ENCODE data around the gene CTNS. TPM values are rescaled to one million over a fixed set of nuclear protein-coding genes. Genes with fewer than 3 reads are reported as not detected.

Gene CTNS
- polyA plus RNA-seq, 1 donor, result 10.4 TPM

- DNase-seq, result no peak
These were observed 9.5 kb upstream of the CTNS start for GRCh38 chr17:3626831-3627768.

DNA sequence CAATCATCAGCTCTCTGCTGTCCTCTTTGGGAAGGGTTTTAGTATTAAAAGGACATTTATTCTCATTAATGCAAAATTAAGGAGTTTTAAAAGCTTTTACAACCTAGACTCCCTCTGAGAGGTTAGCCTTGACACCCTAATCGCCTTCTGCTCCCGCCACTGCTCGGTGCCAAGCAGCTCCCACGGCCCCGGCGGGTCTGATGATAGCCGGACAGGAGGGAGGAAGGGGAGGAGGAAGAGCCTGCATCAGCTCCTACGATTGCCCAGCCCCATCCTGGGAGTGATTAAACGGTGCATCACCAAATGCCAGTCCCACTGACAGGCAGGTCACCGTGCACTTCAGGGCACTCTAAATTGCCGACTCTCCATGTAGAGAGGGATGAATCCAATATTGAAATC, 8.8 kb upstream of the CTNS start:
- DNase-seq, result no peak

DNA sequence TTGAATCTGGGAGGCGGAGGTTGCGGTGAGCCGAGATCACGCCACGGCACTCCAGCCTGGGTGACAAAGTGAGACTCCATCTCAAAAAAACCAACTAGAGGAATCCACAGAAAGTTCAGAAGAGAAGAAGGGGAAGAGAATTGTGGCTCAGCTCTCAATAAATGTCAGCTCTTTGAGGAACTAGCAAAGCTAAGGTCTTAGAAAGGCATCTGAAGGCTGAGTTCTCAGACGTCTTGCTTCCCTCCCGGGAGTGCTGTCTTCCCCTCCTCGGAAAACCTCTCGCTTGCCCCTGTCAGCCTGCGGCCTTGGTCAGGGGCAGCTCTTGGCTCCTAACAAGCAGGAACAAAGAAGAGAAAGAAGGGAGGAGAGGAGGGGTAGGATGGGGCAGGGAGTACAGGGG, 5.8 kb upstream of the CTNS start:
- DNase-seq, result no peak

GRCh38 chr17:3632287-3632686, 4.3 kb upstream of the CTNS start:
- DNase-seq, result no peak

GRCh38 chr17:3635474-3636153, 946 bp upstream of the CTNS start:
- DNase-seq, result no peak

- no peak for DNase-seq
These were observed 381 bp downstream of the CTNS start for GRCh38 chr17:3636908-3637373.

DNA sequence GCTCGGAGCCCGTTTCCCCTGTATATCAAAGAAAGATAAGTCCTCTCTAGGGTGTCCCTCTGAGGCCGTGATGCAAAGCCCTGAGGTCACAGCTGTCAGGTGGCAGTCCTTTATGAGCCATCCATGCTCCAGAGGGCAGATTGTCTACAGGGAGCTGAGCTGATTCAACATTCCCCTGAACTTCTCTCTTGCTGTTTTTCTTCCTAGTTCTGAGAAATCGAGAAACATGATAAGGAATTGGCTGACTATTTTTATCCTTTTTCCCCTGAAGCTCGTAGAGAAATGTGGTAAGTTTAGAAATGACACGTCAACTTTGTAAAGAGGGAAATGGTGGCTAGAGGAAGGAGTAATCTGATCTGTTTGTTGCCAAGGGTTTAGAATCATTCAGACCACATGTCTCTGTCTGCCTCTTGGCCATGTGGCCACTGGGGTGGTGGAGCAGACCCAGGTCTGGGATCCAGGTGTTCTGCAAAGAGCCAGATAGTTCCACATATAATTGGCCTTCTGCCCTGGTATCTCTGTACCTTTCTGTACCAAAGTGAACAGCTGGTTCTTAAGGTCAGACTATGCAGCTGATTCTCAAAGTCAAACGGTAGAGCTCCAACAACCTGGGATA, 3.5 kb downstream of the CTNS start:
- DNase-seq, result no peak

GRCh38 chr17:3641014-3641413, 4.5 kb downstream of the CTNS start:
- no peak for DNase-seq

- no peak for DNase-seq
These were observed 5.3 kb downstream of the CTNS start for GRCh38 chr17:3641717-3642486.

DNA sequence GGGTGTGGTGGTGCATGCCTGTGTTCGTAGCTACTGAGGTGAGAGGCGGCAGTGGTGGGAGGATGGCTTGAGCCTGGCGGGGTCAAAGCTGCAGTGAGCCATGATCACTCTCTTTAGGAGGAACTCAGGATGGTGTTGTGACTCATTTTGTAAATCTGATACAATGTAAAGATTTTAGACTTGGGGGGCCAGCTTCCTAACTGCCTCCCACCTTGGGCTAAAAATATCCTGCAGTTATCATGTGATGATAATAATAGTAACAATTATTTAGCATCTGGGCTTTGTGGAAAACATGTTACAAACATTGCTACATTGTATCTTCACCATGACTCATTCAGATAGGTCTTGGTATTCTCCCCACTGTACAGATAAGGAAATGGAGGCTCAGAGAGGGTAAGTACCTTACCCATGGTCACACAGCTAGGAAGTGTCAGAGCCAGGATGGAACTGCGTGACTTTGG, 7.4 kb downstream of the CTNS start:
- DNase-seq, result no peak

DNA sequence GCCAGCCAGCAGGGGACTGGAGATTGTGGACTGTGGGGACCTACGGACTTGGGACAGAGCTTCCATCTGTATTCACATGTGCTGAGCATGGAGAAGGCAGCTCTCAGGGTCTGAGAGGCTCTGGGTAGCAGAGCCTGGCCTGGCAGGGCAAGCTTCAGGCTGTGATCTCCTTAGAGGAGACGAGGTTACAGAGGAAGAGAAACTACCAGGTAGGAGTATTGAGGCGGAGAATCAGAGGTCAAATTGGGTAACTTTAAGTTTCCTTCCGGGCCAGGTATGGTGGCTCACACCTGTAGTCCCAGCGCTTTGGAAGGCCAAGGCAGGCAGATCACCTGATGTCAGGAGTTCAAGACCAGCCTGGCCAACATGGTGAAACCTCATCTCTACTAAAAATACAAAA, 8.8 kb downstream of the CTNS start:
- DNase-seq, result no peak

DNA sequence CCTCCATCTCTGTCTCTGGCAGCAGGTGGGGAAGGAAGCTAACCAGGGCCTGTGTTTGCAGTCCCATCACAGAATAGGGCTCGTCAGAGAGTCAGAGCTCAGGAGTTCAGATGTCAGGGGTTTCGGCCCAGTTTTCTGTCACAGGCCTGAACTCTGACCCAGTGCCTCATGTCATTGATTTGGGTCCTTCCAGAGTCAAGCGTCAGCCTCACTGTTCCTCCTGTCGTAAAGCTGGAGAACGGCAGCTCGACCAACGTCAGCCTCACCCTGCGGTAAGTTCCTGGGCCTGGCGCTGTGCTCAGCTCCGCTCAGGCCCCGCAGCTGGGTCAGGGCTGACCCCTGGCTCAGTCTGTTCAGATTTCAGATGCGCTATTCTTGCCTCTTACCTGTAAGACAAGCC, 10.7 kb downstream of the CTNS start:
- no peak for DNase-seq

- peak; percentile 46 for DNase-seq
These were observed 11.4 kb downstream of the CTNS start for GRCh38 chr17:3647769-3648555.

DNA sequence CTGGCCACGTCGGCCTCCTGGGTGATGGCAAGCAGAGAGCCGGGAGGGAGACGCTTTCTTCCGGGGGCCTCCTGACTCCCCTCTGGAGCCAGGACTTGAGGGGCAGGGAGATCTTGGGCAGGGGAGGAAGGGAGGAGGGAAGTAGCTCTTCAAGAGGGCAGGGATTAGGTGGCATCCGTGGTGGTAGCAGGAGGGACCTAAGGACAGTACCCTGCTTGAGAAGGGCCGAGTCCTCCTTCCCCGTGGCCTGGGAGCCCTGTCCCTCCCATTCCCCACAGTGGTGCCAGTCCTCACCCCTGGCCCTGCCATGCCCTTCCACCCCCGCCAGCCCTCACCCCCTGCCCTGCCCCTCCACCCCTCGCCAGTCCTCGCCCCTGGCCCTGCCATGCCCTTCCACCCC, 19.2 kb downstream of the CTNS start:
- no peak for DNase-seq

DNA sequence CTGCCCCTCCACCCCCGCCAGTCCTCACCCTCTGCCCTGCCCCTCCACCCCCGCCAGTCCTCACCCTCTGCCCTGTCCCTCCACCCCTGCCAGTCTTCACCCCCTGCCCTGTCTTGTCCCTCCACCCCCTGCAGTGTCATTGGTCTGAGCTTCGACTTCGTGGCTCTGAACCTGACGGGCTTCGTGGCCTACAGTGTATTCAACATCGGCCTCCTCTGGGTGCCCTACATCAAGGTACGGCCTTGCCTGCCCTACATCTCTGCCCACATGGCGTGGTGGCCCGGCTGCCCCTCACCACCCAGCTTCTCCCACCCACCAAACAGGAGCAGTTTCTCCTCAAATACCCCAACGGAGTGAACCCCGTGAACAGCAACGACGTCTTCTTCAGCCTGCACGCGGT, 19.8 kb downstream of the CTNS start:
- DNase-seq, result no peak

GRCh38 chr17:3656755-3657587, 20.4 kb downstream of the CTNS start:
- no peak for DNase-seq

- DNase-seq, result no peak
These were observed 21.0 kb downstream of the CTNS start for GRCh38 chr17:3657588-3657869.

DNA sequence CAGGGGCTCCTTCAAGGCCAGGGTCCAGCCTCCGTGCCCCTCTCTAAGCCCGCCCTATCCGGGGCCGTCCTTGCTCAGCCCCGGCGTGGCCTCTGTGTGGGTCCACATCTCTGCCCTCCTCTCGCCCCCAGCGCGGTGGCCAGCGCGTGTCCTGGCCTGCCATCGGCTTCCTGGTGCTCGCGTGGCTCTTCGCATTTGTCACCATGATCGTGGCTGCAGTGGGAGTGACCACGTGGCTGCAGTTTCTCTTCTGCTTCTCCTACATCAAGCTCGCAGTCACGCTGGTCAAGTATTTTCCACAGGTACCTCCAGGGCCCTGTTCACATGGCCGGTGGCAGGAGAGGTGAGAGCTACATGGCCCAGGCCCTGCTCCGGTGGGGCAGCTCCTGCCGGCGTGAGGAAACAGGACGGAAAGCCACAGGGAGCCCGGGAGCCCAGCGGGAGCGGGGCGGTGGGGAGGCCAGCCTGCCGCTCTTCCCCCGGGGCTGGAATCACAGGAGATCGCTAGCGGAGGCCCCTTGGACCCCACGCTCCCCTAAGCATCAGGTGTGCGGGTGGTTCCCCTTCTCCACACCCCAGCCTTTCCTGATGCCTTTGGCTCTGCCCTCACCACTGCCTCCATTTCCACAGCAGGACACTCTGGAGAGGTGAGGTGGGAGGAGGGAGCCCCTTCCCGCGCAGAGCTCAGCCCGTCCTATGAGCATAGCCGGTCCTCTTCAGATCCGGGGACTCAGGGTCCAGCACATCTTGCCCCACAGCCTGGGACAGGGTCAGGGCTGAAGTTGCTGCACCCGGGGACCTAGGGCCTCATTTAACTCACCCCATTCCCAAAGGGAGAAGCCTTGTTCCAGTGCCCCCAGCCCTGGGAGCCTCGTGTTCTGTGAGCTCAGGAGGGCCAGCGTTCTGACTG, 21.6 kb downstream of the CTNS start:
- DNase-seq, result no peak

GRCh38 chr17:3658784-3659449, 22.4 kb downstream of the CTNS start:
- DNase-seq, result no peak

All from hindlimb muscle (tissue), 1 donor.